GM20000 (cell line): ENCODE data around the gene C2orf74.
A peak's percentile ranks its signal among the peaks of the same experiment; 100 is the strongest.

Experiments
- DNase-seq: peaks from one replicate; pipeline ENCODE4 v3.0.0; 2012; ENCODE audit warnings: low spot score
- TF ChIP-seq, protein P1 (sequence below): IDR thresholded peaks from 2 replicates; pipeline ENCODE4 v1.5.1; 2012; ENCODE audit warnings: mild to moderate bottlenecking, control low read depth; ENCODE audit errors: extremely low read depth, missing control alignments

The C2orf74 gene

GRCh38 chr2:61175036-61175435, 13.0 kb downstream of the C2orf74 start:
- no peak for DNase-seq

GRCh38 chr2:61176755-61177726, 15.1 kb downstream of the C2orf74 start:
- DNase-seq: peak; percentile 100
- TF ChIP-seq, protein P1, sequence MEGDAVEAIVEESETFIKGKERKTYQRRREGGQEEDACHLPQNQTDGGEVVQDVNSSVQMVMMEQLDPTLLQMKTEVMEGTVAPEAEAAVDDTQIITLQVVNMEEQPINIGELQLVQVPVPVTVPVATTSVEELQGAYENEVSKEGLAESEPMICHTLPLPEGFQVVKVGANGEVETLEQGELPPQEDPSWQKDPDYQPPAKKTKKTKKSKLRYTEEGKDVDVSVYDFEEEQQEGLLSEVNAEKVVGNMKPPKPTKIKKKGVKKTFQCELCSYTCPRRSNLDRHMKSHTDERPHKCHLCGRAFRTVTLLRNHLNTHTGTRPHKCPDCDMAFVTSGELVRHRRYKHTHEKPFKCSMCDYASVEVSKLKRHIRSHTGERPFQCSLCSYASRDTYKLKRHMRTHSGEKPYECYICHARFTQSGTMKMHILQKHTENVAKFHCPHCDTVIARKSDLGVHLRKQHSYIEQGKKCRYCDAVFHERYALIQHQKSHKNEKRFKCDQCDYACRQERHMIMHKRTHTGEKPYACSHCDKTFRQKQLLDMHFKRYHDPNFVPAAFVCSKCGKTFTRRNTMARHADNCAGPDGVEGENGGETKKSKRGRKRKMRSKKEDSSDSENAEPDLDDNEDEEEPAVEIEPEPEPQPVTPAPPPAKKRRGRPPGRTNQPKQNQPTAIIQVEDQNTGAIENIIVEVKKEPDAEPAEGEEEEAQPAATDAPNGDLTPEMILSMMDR: no peak

More at GRCh38 chr2:61175036-61175435, 13.0 kb downstream of the C2orf74 start:
- TF ChIP-seq, protein P1: no peak

DNA sequence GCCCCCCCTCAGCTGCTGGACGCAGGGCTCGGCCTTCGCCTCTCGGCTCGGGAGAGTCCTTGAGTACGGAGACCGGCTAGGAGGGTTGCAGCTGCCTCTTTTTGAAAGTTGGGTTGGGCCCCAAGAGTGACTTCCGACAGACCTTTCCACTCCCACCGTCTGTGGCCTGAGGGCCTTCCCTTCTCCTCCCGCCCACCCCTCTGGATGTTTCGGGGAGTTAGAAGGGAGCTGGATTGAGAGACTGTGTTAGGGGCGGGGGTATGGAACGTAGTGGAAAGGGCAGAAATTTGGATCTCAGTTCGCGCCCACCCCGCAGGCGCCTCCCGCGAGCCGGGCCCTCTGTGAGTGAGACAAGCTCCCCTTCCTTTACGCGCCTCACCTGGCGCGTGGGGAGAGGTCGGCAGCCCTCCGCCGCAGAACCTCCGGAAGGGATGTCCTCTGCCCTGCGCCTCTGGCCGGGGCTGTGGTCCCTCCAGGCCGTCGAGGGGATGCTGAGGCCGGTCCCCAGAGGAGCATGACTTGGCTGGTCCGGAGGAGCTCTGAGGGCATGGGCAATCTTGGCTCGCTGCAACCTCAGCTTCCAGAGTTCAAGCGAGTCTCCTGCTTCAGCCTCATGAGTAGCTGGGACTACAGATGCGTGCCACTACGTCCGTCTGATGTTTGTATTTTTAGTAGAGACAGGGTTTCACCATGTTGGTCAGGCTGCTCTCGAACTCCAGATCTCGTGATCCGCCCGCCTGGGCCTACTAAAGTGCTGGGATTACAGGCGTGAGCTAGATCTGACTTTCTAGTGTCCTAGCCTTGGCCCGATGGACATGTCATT, 15.9 kb downstream of the C2orf74 start:
- peak; percentile 43 for DNase-seq
- TF ChIP-seq, protein P1: no peak

GRCh38 chr2:61178603-61179545, 16.9 kb downstream of the C2orf74 start:
- TF ChIP-seq, protein P1: no peak
- DNase-seq: peak; percentile 43

DNA sequence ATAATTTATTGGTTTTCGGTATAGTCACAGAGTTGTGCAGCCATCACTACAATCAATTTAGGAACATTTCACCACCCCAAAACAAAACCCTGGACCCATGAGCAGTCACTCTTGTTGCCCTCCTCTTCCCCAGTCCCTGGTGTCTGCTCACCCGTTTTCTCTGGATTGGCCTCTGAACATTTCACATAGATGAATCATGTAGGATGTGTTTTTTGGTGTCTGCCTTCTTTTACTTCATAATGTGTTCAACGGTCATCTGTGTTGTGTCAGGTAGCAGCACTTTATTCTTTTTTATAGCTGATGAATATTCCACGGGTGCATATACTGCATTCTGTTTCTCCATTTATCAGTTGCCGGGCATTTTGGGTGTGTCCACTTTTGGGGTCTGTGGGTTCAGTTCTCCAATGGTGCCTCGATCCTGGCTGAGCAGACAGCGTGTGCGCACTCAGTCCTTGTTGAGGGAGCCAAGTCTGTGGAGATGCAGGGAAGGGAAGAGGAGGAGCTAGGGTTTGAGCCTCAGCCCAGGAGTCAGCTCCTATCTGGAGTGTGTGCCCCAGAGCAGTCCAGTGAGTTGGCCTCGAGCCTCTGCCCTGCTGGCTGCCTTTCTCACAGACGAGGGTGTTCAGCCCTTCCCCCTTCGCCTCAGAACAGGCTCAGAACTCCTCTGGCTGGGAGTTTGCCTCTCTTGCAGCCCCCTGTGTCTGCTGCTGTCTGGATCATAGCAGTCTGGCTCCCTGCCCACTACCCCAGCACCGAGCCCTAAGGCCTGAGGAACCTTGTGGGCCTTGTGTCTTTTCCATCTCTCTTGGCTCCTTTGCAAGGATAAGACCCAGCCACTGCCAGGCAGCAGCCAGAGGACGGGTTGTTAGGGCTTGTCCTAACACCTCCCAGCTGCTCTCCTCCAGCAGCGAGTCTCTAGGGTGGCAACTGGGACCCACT, 18.0 kb downstream of the C2orf74 start:
- DNase-seq: no peak
- TF ChIP-seq, protein P1: no peak

GRCh38 chr2:61180686-61181085, 18.7 kb downstream of the C2orf74 start:
- TF ChIP-seq, protein P1: no peak
- no peak for DNase-seq
